ENCODE data around the gene MYH7. TPM values are rescaled to one million over a fixed set of nuclear protein-coding genes. Genes with fewer than 3 reads are reported as not detected.

MYH7 gene
- total and polyA plus RNA-seq, 9 donors = 0.92 to 1.1 (median 0.95) TPM; not detected in 5

GRCh38 chr14:23469127-23469905 lies 33.9 kb upstream of the MYH7 start, which contains the start of gene NGDN:
TSS of gene NGDN (plus strand) at chr14:23469703. CDS start at chr14:23469716, 13 bp downstream.
- no peaks in the 10 kb centered on the region for H3K4me1 ChIP-seq (ENCODE audit: insufficient read depth)
- WGBS, 3 donors = 0 to 3% (median 2%) methylated on average over 41 of the region's 41 CpGs
- H3K27me3 ChIP-seq = no peaks in the 10 kb centered on the region
- no peaks in the 10 kb centered on the region for H3K9me3 ChIP-seq
- peak within 1 kb of the TSS; percentile 71 to 78 for H3K27ac ChIP-seq
- H3K4me3 ChIP-seq = peak within 1 kb of the TSS; percentile 51
- H3K36me3 ChIP-seq = no peaks in the 10 kb centered on the region
- peak; percentile 91 to 96 (median 96) for DNase-seq
- intact Hi-C loops (cut with DNase I) = loop anchor here in 3 of 4 donors (10.0 kb wide), 2 partner anchors 145 to 205 kb away; partner anchors contain the start of gene PABPN1 (in 3 of the 3)
- TF ChIP-seq, protein P1, sequence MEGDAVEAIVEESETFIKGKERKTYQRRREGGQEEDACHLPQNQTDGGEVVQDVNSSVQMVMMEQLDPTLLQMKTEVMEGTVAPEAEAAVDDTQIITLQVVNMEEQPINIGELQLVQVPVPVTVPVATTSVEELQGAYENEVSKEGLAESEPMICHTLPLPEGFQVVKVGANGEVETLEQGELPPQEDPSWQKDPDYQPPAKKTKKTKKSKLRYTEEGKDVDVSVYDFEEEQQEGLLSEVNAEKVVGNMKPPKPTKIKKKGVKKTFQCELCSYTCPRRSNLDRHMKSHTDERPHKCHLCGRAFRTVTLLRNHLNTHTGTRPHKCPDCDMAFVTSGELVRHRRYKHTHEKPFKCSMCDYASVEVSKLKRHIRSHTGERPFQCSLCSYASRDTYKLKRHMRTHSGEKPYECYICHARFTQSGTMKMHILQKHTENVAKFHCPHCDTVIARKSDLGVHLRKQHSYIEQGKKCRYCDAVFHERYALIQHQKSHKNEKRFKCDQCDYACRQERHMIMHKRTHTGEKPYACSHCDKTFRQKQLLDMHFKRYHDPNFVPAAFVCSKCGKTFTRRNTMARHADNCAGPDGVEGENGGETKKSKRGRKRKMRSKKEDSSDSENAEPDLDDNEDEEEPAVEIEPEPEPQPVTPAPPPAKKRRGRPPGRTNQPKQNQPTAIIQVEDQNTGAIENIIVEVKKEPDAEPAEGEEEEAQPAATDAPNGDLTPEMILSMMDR (IDR thresholded peaks at IDR 0.05) = peak; percentile 92 to 95 (median 92)
- peak; percentile 53 for TF ChIP-seq POLR2A (IDR thresholded peaks at IDR 0.05)
- no peak for TF ChIP-seq EP300 (IDR thresholded peaks at IDR 0.05)

GRCh38 chr14:23468704-23469126 lies 33.3 kb upstream of the MYH7 start:
- H3K9me3 ChIP-seq = no peaks in the 10 kb centered on the region
- intact Hi-C loops (cut with DNase I) = loop anchor here in 3 of 4 donors (10.0 kb wide), 2 partner anchors 144 to 204 kb away; partner anchors contain the start of gene PABPN1 (in 3 of the 3)
- peak overlapping the region in 1 of 2 donors; percentile 71 for H3K27ac ChIP-seq
- no peaks in the 10 kb centered on the region for H3K4me1 ChIP-seq (ENCODE audit: insufficient read depth)
- whole genome bisulfite sequencing, 3 donors = 60 to 70% (median 68%) methylated on average over 15 of the region's 15 CpGs
- no peaks in the 10 kb centered on the region for H3K36me3 ChIP-seq
- DNase-seq = no peak
- no peaks in the 10 kb centered on the region for H3K27me3 ChIP-seq
- TF ChIP-seq EP300 (IDR thresholded peaks at IDR 0.05) (no peak), POLR2A (IDR thresholded peaks at IDR 0.05) (no peak)
- TF ChIP-seq, protein P1 (IDR thresholded peaks at IDR 0.05) = no peak
- peak overlapping the region; percentile 29 for H3K4me3 ChIP-seq

- Histone ChIP-seq H3K4me1 (ENCODE audit: insufficient read depth) (no peaks in the 10 kb centered on the region), H3K9me3 (no peaks in the 10 kb centered on the region), H3K27me3 (no peaks in the 10 kb centered on the region), H3K4me3 (no peak overlapping the region), H3K36me3 (no peaks in the 10 kb centered on the region), H3K27ac (no peak overlapping the region)
- intact Hi-C loops (cut with DNase I) = loop anchor here in 3 of 4 donors (10.0 kb wide), 2 partner anchors 140 to 200 kb away; partner anchors contain the start of gene PABPN1 (in 3 of the 3)
- 76 to 82% (median 80%) methylated on average over 3 of the region's 3 CpGs for WGBS, 3 donors
- TF ChIP-seq, protein P1 (IDR thresholded peaks at IDR 0.05) = no peak
- TF ChIP-seq POLR2A (IDR thresholded peaks at IDR 0.05) (no peak), EP300 (IDR thresholded peaks at IDR 0.05) (no peak)
- DNase-seq = no peak
Measured at GRCh38 chr14:23465261-23465660, 29.8 kb upstream of the MYH7 start.

DNA sequence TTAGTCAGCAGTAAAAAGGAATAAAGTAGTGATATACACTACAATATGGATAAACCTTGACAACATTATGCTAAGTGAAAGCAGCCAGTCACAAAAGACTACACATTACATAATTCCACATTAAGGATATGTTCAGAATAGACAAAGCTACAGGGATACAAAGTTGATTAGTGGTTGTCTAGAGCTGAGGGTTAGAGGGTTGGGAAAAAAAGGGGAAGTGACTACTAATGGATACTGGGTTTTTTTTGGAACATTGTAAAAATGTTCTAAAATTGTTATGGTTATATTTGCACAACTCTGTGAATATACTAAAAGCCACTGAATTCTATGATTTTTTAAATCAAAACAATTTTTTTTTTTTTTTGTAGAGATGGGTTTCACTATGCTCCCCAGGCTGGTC lies 29.2 kb upstream of the MYH7 start:
- intact Hi-C loops (cut with DNase I) = loop anchor here in 3 of 4 donors (10.0 kb wide), 2 partner anchors 140 to 200 kb away; partner anchors contain the start of gene PABPN1 (in 3 of the 3)
- TF ChIP-seq, protein P1 (IDR thresholded peaks at IDR 0.05) = no peak
- TF ChIP-seq POLR2A (IDR thresholded peaks at IDR 0.05) (no peak), EP300 (IDR thresholded peaks at IDR 0.05) (no peak)
- DNase-seq = no peak
- H3K27ac ChIP-seq = no peak overlapping the region
- no peaks in the 10 kb centered on the region for H3K4me1 ChIP-seq (ENCODE audit: insufficient read depth)
- no peaks in the 10 kb centered on the region for H3K27me3 ChIP-seq
- no peaks in the 10 kb centered on the region for H3K9me3 ChIP-seq
- H3K4me3 ChIP-seq = no peak overlapping the region
- H3K36me3 ChIP-seq = no peaks in the 10 kb centered on the region

Data from ovary (tissue), 9 donors.